H1 (cell line): ENCODE measurements around the gene LBHD1. TPM values are rescaled to one million over a fixed set of nuclear protein-coding genes. Genes with fewer than 3 reads are reported as not detected.

Experiments used
- CTCF ChIA-PET: fragments of 300-600 bp; sonication (Branson Sonifier 250); formaldehyde crosslinking; loops from one replicate; lab custom pipeline; 2021; ENCODE audit not compliant: partially characterized antibody; lab: Charles Lee
- POLR2A ChIA-PET: fragments of 300-600 bp; sonication (Branson Sonifier 250); formaldehyde crosslinking; loops from one replicate; lab custom pipeline; 2021; ENCODE audit warnings: inconsistent platforms; ENCODE audit not compliant: partially characterized antibody; lab: Charles Lee
- DNase-seq, 2 experiments: peaks; one replicate each; pipeline versions ENCODE4 v3.0.0 to v3.0.0-alpha.2; 2010 to 2022; ENCODE audit warnings: low spot score in 2 of 2, low read depth in 1 of 2, mixed read lengths in 1 of 2
- FAIRE-seq: peaks from 2 replicates; lab custom pipeline; 2011; peaks lifted over from hg19 to GRCh38; lab: Jason Lieb, UNC
- H2AFZ ChIP-seq: 2 replicates; pipeline ENCODE4 v1.8.1; 2012; ENCODE audit warnings: low read length, inconsistent platforms
- H2AK5ac ChIP-seq: 2 replicates; pipeline ENCODE4 v1.6.1; 2013; ENCODE audit warnings: low read depth, low read length
- H2BK120ac ChIP-seq: replicated peaks from 2 replicates; pipeline ENCODE3; 2013; ENCODE audit warnings: low read depth, low read length, inconsistent platforms
- H2BK12ac ChIP-seq: 2 replicates; pipeline ENCODE4 v1.6.1; 2013; ENCODE audit warnings: low read depth, low read length
- H2BK15ac ChIP-seq: 2 replicates; pipeline ENCODE4 v1.6.1; 2013; ENCODE audit warnings: low read length
- H2BK20ac ChIP-seq: 2 replicates; pipeline ENCODE4 v1.6.1; 2013; ENCODE audit warnings: low read length
- H2BK5ac ChIP-seq: 2 replicates; pipeline ENCODE4 v1.6.1; 2013; ENCODE audit warnings: low read depth, low read length
- H3K14ac ChIP-seq: 2 replicates; pipeline ENCODE4 v1.6.1; 2013; ENCODE audit warnings: inconsistent platforms; ENCODE audit not compliant: insufficient read length
- H3K18ac ChIP-seq: 2 replicates; pipeline ENCODE4 v1.6.1; 2013; ENCODE audit warnings: low read length; ENCODE audit errors: extremely low read depth
- H3K23ac ChIP-seq: 2 replicates; pipeline ENCODE4 v1.6.1; 2013; ENCODE audit warnings: inconsistent platforms; ENCODE audit not compliant: insufficient read length
- H3K23me2 ChIP-seq: 2 replicates; pipeline ENCODE4 v1.6.1; 2013; ENCODE audit warnings: low read depth, low read length
- H3K27ac ChIP-seq: 2 replicates; pipeline ENCODE4 v1.6.1; 2011; ENCODE audit warnings: low read depth, low read length, inconsistent platforms
- H3K27me3 ChIP-seq, 4 experiments: replicated peaks in 1 of 4; 1 replicate in 1 of 4; 2 replicates in 3 of 4; pipeline versions ENCODE4 v1.6.1 to v1.8.1; 2011 to 2013; ENCODE audit warnings: low read length in 3 of 4, mild to moderate bottlenecking in 3 of 4, inconsistent platforms in 2 of 4, mixed read lengths in 2 of 4, moderate library complexity in 1 of 4; ENCODE audit not compliant: control insufficient read depth in 3 of 4, insufficient read depth in 3 of 4; ENCODE audit errors: extremely low read depth in 1 of 4
- H3K36me3 ChIP-seq, 4 experiments: 2 replicates each; pipeline versions ENCODE4 v1.6.1 to v1.8.1; 2011 to 2013; ENCODE audit warnings: mild to moderate bottlenecking in 4 of 4, low read length in 3 of 4, moderate library complexity in 2 of 4, control low read depth in 1 of 4, inconsistent platforms in 1 of 4; ENCODE audit not compliant: insufficient read depth in 4 of 4, control insufficient read depth in 2 of 4
- H3K4ac ChIP-seq: replicated peaks from 2 replicates; pipeline ENCODE3; 2013; ENCODE audit warnings: low read length, low read depth, mixed read lengths, inconsistent platforms; ENCODE audit not compliant: insufficient read length
- H3K4me1 ChIP-seq, 4 experiments: replicated peaks in 1 of 4; 1 replicate in 1 of 4; 2 replicates in 3 of 4; pipeline versions ENCODE4 v1.6.1 to v1.8.1; 2011 to 2013; ENCODE audit warnings: low read length in 3 of 4, inconsistent platforms in 2 of 4, mixed read lengths in 1 of 4; ENCODE audit not compliant: insufficient read depth in 4 of 4, control insufficient read depth in 3 of 4
- H3K4me2 ChIP-seq, 2 experiments: 2 replicates each; pipeline versions ENCODE4 v1.6.1 to v1.8.1; 2011 to 2013; ENCODE audit warnings: low read depth in 2 of 2, low read length in 2 of 2, control low read depth in 1 of 2, inconsistent platforms in 1 of 2, mild to moderate bottlenecking in 1 of 2; ENCODE audit not compliant: insufficient read depth in 1 of 2
- H3K4me3 ChIP-seq, 4 experiments: fragments of 200-600, 300-600 bp in 1 of 4; sonication (generic), shearing (Covaris generic), sonication (Bioruptor Twin) in 1 of 4; 2 replicates each; pipeline versions ENCODE4 v1.5.1 to v1.8.1; 2011 to 2016; ENCODE audit warnings: low read length in 4 of 4, low read depth in 3 of 4, control low read depth in 2 of 4, inconsistent platforms in 2 of 4, mild to moderate bottlenecking in 2 of 4, mixed read lengths in 1 of 4, moderate library complexity in 1 of 4; ENCODE audit not compliant: insufficient read depth in 2 of 4; ENCODE audit errors: extremely low read depth in 1 of 4
- H3K56ac ChIP-seq: replicated peaks from 2 replicates; pipeline ENCODE3; 2013; ENCODE audit warnings: low read depth, mild to moderate bottlenecking, mixed read lengths, low read length, inconsistent platforms; ENCODE audit not compliant: insufficient read length
- H3K79me1 ChIP-seq: 2 replicates; pipeline ENCODE4 v1.6.1; 2013; ENCODE audit warnings: low read depth, low read length, control low read depth
- H3K79me2 ChIP-seq, 2 experiments: 2 replicates each; pipeline versions ENCODE4 v1.6.1 to v1.8.1; 2012 to 2013; ENCODE audit warnings: low read length in 2 of 2, mild to moderate bottlenecking in 2 of 2, inconsistent platforms in 1 of 2; ENCODE audit not compliant: insufficient read depth in 2 of 2, control insufficient read depth in 1 of 2
- H3K9ac ChIP-seq, 4 experiments: replicated peaks in 1 of 4; 1 replicate in 1 of 4; 2 replicates in 3 of 4; pipeline versions ENCODE4 v1.6.1 to v1.8.1; 2011 to 2013; ENCODE audit warnings: low read depth in 3 of 4, low read length in 3 of 4, control low read depth in 2 of 4, mild to moderate bottlenecking in 2 of 4, moderate library complexity in 2 of 4, inconsistent platforms in 1 of 4; ENCODE audit errors: extremely low read depth in 1 of 4
- H3K9me3 ChIP-seq, 2 experiments: 2 replicates each; pipeline versions ENCODE4 v1.6.1 to v1.8.1; 2012 to 2013; ENCODE audit warnings: mild to moderate bottlenecking in 2 of 2, moderate library complexity in 2 of 2, control low read depth in 1 of 2, inconsistent platforms in 1 of 2, low read depth in 1 of 2, low read length in 1 of 2, mixed read lengths in 1 of 2; ENCODE audit not compliant: insufficient read depth in 2 of 2
- H4K20me1 ChIP-seq, 2 experiments: replicated peaks in 1 of 2; 2 replicates each; pipeline versions ENCODE3 to v1.8.1; 2011 to 2013; ENCODE audit warnings: inconsistent platforms in 2 of 2, low read length in 2 of 2, mild to moderate bottlenecking in 1 of 2; ENCODE audit not compliant: insufficient read depth in 2 of 2, control insufficient read depth in 1 of 2
- H4K5ac ChIP-seq: 2 replicates; pipeline ENCODE4 v1.6.1; 2013; ENCODE audit warnings: low read length, low read depth, mixed read lengths, inconsistent platforms; ENCODE audit not compliant: insufficient read length
- H4K8ac ChIP-seq: 2 replicates; pipeline ENCODE4 v1.8.0; 2013; ENCODE audit warnings: mild to moderate bottlenecking, moderate library complexity, low read length, inconsistent platforms; ENCODE audit not compliant: insufficient read depth; ENCODE audit errors: extremely low read depth
- H4K91ac ChIP-seq: replicated peaks from 2 replicates; pipeline ENCODE3; 2013; ENCODE audit warnings: low read length, mixed read lengths, inconsistent platforms; ENCODE audit not compliant: insufficient read length
- CEBPB ChIP-seq: IDR thresholded peaks from 2 replicates; pipeline ENCODE4 v1.6.1; 2012; ENCODE audit warnings: low read depth, low read length
- GABPA ChIP-seq: IDR thresholded peaks from 2 replicates; pipeline ENCODE4 v1.6.1; 2011; ENCODE audit warnings: mild to moderate bottlenecking, low read length, moderate library complexity, borderline replicate concordance; ENCODE audit not compliant: insufficient read depth
- KDM4A ChIP-seq: IDR thresholded peaks from one replicate; pipeline ENCODE4 v1.7.1; 2012; ENCODE audit warnings: low read depth, mild to moderate bottlenecking, moderate library complexity, low read length, inconsistent platforms; ENCODE audit not compliant: severe bottlenecking
- PHF8 ChIP-seq: fragments of 200-600 bp; sonication (generic); conservative IDR thresholded peaks from 2 replicates; pipeline ENCODE4 v1.7.1; 2012; ENCODE audit warnings: low read depth, mild to moderate bottlenecking, inconsistent platforms, low read length, moderate library complexity
- POLR2A ChIP-seq, 2 experiments: IDR thresholded peaks; 1 replicate in 1 of 2; 2 replicates in 1 of 2; pipeline ENCODE4 v1.6.1; 2011; ENCODE audit warnings: low read depth in 2 of 2, low read length in 2 of 2, mild to moderate bottlenecking in 2 of 2; ENCODE audit errors: control extremely low read depth in 1 of 2
- POLR2AphosphoS5 ChIP-seq: IDR thresholded peaks from 2 replicates; pipeline ENCODE4 v1.6.1; 2011; ENCODE audit warnings: low read depth, low read length
- RNF2 ChIP-seq: fragments of 200-900, 300-1000 bp; sonication (generic); IDR thresholded peaks from 2 replicates; pipeline ENCODE4 v1.7.1; 2016; ENCODE audit warnings: borderline replicate concordance, low read depth, mild to moderate bottlenecking, antibody characterized with exemption, low read length; ENCODE audit not compliant: poor library complexity, severe bottlenecking; ENCODE audit errors: missing control alignments
- SIN3A ChIP-seq, 2 experiments: IDR thresholded peaks in 1 of 2; conservative IDR thresholded peaks in 1 of 2; 2 replicates each; pipeline ENCODE4 v1.6.1; 2011 to 2012; ENCODE audit warnings: low read length in 2 of 2, improper control_type of control experiment in 1 of 2, low read depth in 1 of 2, mild to moderate bottlenecking in 1 of 2
- TAF1 ChIP-seq: IDR thresholded peaks from 2 replicates; pipeline ENCODE4 v1.6.1; 2011; ENCODE audit warnings: mild to moderate bottlenecking, low read depth, low read length
- WGBS, 2 experiments: shearing (Covaris generic) in 1 of 2; methylation state at CpG; one replicate each; pipeline versions ENCODE4 v1.1.6 to v1.1.7; 2013 to 2015; ENCODE audit warnings: low lambda C conversion rate in 2 of 2, mixed read lengths in 2 of 2, inconsistent platforms in 1 of 2, low coverage in 1 of 2, missing lambda C conversion rate in 1 of 2; ENCODE audit not compliant: insufficient replicate concordance in 2 of 2, insufficient coverage in 1 of 2, insufficient read length in 1 of 2; ENCODE audit errors: extremely low coverage in 1 of 2, missing lambda C conversion rate in 1 of 2; 5-methylcytosine and 5-hydroxymethylcytosine counted together
- polyA plus RNA-seq, 7 experiments: library from polyadenylated mRNA; depleted of rRNA in 3 of 7; stranded (reverse) in 5 of 7; unstranded in 2 of 7; fragments of >200 nt in 5 of 7; fragments of 200-250 nt in 2 of 7; gene quantifications; 1 replicate in 5 of 7; 2 replicates in 1 of 7; 4 replicates in 1 of 7; pipeline versions ENCODE4 v1.2.1 to v1.2.3, GENCODE V29; 2011 to 2013; ENCODE audit warnings: missing spikeins in 2 of 7, mixed read lengths in 2 of 7
- total RNA-seq: library from RNA; stranded (reverse); fragmentation: NEBNext Ultra II Directional; extraction: Animal tissue kit (Norgen Biotek cat#: 25700); gene quantifications from 2 replicates; pipeline ENCODE4 v1.2.1, GENCODE V29; 2021

Gene LBHD1
- total and polyA plus RNA-seq, 2 of the 8 experiments (the other 6 are each of a cell fraction or from before 2014, with no cell fraction given) = 2.3 to 5.2 TPM

GRCh38 chr11:62705880-62706849 is 34.1 kb upstream of the LBHD1 start:
- Histone ChIP-seq H3K14ac (no peak overlapping the region), H3K36me3 (peaks cover 2 to 15% (median 5%) of the 10 kb centered on the region in 4 experiments; a peak in 6 of 8 replicates), H3K27ac (peak overlapping the region; percentile 65), H3K23me2 (peaks cover 22% of the 10 kb centered on the region), H2BK120ac (no peak overlapping the region), H3K23ac (no peak overlapping the region), H2BK15ac (0 out of 2 replicates have a peak overlapping the region, but pooled peaks have one; percentile 81), H3K79me2 (peaks cover 0 to 7% of the 10 kb centered on the region in 2 experiments; a peak in 1 of 4 replicates), H3K4ac (peak overlapping the region; percentile 75), H3K56ac (no peak overlapping the region), H4K8ac (peak overlapping the region; percentile 7; the same call in 1 of the 2 replicates), H3K79me1 (no peaks in the 10 kb centered on the region; the same call in 1 of the 2 replicates), H3K4me3 (peak overlapping the region; percentile 64 to 83 (median 82)), H3K9ac (peak overlapping the region; percentile 67 to 88 (median 74)), H2BK5ac (peak overlapping the region; percentile 86), H2BK12ac (peak overlapping the region; percentile 77; the same call in 1 of the 2 replicates), H3K9me3 (no peaks in the 10 kb centered on the region), H2AFZ (peak overlapping the region; percentile 4; the same call in 1 of the 2 replicates), H2BK20ac (no peak overlapping the region), H3K27me3 (no peaks in the 10 kb centered on the region), H4K91ac (peak overlapping the region; percentile 67), H2AK5ac (no peak overlapping the region; the same call in 1 of the 2 replicates), H3K18ac (peak overlapping the region; percentile 78), H3K4me1 (peaks cover 7 to 34% (median 20%) of the 10 kb centered on the region in 4 experiments), H4K20me1 (no peaks in the 10 kb centered on the region), H3K4me2 (peak overlapping the region; percentile 99), H4K5ac (no peak overlapping the region)
- ChIA-PET POLR2A (interaction anchor here (0.8 to 61.4 kb wide), 34 partner anchors 8 to 184 kb away, joined by 3 to 2041 read pairs (median 8); partner anchors contain the start of genes C11orf98, CSKMT, EEF1G and EML3), CTCF (interaction anchor here (0.5 to 3.8 kb wide), 11 partner anchors 12 to 363 kb away, joined by 3 to 21 read pairs (median 3); partner anchors contain the start of genes LRRN4CL, ROM1, TAF6L and UBXN1)
- peak; percentile 82 to 95 for DNase-seq
- WGBS, 2 experiments = 1% methylated on average over 58 of the region's 73 CpGs; no CpG with 5 or more reads in 1 of the 2 experiments
- no peak for FAIRE-seq
- peak; percentile 46 for TF ChIP-seq RNF2
- peak; percentile 53 for TF ChIP-seq KDM4A
- peak; percentile 65 for TF ChIP-seq PHF8
- TF ChIP-seq TAF1 = peak; percentile 57; the same call in 1 of the 2 replicates
- peak; percentile 49; the same call in 1 of the 2 replicates for TF ChIP-seq GABPA
- peak; percentile 75; the same call in 1 of the 2 replicates for TF ChIP-seq POLR2AphosphoS5
- TF ChIP-seq POLR2A (IDR thresholded peaks at IDR 0.05; ENCODE audit: control extremely low read depth in 1 of 2, low read depth in 2 of 2, low read length in 2 of 2) = peak in 1 of 2 experiments; percentile 62; a peak in 2 of 3 replicates
- peak; percentile 49 to 90; a peak in 3 of 4 replicates for TF ChIP-seq SIN3A (conservative IDR thresholded peaks at IDR 0.05 in 1 of 2, IDR thresholded peaks at IDR 0.05 in 1 of 2; ENCODE audit: low read depth in 1 of 2, low read length in 2 of 2)
- TF ChIP-seq CEBPB = no peak
